ENCODE measurements around the gene MBOAT7.

The MBOAT7 gene

DNA sequence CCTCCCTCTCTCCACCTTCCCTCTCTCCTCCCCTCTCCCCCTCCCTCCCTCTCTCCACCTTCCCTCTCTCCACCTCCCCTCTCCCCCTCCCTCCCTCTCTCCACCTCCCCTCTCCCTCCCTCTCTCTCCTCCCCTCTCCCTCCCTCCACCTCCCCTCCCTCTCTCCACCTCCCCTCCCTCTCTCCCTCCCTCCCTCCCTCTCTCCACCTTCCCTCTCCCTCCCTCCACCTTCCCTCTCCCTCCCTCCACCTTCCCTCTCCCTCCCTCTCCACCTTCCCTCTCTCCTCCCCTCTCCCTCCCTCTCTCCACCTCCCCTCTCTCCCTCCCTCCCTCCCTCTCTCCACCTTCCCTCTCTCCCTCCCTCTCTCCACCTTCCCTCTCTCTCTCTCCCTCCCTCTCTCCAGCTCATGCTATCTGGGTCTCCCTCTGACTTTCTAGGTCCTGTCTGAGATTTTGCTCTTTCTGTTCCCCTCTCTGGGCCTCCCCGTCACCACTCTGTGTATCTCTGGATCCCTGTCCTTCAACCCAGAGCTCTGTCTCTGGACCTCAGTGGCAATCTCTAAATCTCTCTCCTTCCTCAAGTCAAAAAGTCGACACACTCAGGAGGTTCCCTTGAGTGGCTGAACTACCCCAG, 55.3 kb downstream of the MBOAT7 start:
- TF ChIP-seq, protein P1, sequence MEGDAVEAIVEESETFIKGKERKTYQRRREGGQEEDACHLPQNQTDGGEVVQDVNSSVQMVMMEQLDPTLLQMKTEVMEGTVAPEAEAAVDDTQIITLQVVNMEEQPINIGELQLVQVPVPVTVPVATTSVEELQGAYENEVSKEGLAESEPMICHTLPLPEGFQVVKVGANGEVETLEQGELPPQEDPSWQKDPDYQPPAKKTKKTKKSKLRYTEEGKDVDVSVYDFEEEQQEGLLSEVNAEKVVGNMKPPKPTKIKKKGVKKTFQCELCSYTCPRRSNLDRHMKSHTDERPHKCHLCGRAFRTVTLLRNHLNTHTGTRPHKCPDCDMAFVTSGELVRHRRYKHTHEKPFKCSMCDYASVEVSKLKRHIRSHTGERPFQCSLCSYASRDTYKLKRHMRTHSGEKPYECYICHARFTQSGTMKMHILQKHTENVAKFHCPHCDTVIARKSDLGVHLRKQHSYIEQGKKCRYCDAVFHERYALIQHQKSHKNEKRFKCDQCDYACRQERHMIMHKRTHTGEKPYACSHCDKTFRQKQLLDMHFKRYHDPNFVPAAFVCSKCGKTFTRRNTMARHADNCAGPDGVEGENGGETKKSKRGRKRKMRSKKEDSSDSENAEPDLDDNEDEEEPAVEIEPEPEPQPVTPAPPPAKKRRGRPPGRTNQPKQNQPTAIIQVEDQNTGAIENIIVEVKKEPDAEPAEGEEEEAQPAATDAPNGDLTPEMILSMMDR (IDR thresholded peaks at IDR 0.05; ENCODE audit: control extremely low read depth, extremely low read depth, low read depth, missing control alignments): no peak
- no peak for DNase-seq (ENCODE audit: extremely low spot score)
- ChIA-PET CTCF (no interaction called here), POLR2A (no interaction called here)

DNA sequence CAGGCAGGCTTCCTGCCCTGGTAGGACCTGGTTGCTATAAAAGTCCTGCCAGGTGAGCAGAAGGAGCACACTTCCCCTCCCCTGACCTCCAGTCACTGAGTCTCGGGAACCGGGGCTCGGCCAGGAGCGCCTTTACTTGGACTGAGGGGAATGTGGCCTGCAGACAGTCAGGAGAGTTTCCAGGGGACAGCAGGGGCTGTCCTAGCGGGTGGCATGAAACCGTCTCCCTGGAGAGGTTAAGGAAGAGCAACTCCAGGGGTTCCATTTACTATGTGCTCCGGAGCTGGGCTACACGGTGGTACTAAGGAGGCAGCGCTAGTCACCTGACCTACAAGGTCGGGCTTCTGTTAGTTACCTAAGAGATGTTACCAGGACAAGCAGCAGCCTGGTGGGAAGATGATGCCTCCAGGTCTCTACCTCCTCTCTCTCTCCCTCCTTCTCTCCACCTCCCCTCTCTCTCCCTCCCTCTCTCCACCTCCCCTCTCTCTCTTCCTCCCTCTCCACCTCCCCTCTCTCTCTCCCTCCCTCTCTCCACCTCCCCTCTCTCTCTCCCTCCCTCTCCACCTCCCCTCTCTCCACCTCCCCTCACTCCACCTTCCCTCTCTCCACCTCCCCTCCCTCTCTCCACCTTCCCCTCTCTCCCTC, 55.9 kb downstream of the MBOAT7 start:
- ChIA-PET POLR2A (no interaction called here), CTCF (no interaction called here)
- TF ChIP-seq, protein P1 (IDR thresholded peaks at IDR 0.05; ENCODE audit: control extremely low read depth, extremely low read depth, low read depth, missing control alignments): no peak
- no peak for DNase-seq (ENCODE audit: extremely low spot score)

DNA sequence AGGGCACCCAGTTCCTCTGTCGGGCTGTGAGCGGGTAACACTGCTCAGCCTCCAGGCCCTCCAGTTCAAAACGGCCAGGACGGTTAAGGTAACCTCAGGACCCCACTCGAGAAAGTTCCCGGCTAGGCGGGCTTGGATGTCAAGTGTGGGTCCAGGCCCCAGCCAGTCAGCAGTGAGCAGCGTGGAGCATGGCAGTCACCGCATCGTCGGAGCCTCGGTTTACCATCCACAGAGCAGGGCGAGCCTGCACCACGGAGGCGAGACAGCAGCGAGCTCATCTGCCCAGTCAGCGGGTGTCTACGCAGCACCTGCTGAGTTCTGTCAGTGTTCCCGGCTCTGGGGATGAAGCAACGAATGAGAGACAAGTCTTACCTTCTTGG, 59.8 kb downstream of the MBOAT7 start:
- CTCF ChIA-PET: no interaction called here
- POLR2A ChIA-PET: no interaction called here
- TF ChIP-seq, protein P1 (IDR thresholded peaks at IDR 0.05; ENCODE audit: control extremely low read depth, extremely low read depth, low read depth, missing control alignments): no peak
- DNase-seq (ENCODE audit: extremely low spot score): no peak

DNA sequence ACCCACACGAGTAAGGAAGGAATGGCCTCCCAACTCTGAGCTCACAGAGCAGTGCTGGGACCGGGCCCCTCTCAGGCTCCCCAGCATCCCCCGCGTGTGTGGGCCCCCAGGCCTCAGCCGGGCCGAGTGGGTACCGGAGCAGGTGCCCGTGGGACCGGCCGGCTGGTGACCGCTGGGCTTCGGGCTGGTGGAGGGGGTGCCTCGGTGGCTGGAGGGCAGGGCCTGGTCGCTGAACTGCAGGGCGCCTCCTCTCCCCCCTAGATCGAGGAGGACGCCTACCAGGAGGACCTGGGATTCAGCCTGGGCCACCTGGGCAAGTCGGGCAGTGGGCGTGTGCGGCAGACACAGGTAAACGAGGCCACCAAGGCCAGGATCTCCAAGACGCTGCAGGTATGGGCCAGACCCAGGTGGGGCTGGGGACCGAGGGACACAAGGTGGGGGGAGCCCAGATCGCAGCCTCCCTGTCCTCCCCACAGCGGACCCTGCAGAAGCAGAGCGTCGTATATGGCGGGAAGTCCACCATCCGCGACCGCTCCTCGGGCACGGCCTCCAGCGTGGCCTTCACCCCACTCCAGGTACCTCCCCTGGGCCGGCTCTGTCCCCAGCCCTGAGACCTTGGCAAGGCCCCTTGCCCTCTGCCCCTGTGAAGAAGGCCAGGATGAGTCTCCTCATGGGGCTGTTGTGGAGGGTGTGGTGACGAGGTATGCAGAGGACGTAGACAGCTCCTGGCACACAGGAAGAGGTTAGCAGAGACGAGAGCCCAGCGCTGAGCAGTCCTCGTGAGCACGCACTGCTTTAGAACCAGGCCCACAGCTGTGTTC, 60.4 kb downstream of the MBOAT7 start:
- ChIA-PET POLR2A (no interaction called here), CTCF (interaction anchor here (1.0 kb wide), 1 partner anchor 8 kb away, joined by 3 read pairs; the partner anchor contains the start of gene CNOT3)
- TF ChIP-seq, protein P1 (IDR thresholded peaks at IDR 0.05; ENCODE audit: control extremely low read depth, extremely low read depth, low read depth, missing control alignments): no peak
- no peak for DNase-seq (ENCODE audit: extremely low spot score)

DNA sequence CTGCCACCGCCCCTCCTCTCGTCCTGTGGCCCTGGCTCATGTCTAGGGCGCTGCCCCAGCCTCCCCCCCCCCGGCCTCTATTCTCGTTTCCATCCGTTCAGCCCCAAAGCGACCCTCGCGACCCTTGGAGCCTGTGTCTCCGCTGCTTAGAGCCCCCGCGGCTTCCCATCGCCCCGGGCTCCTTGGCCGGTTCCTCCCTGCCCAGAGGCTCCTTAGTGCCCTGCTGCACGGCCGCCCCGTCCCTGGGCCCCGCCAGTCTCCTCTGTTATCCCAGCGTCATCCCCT, 61.0 kb downstream of the MBOAT7 start:
- ChIA-PET CTCF (interaction anchor here (1.0 kb wide), 1 partner anchor 9 kb away, joined by 3 read pairs; the partner anchor contains the start of gene CNOT3), POLR2A (no interaction called here)
- TF ChIP-seq, protein P1 (IDR thresholded peaks at IDR 0.05; ENCODE audit: control extremely low read depth, extremely low read depth, low read depth, missing control alignments): no peak
- DNase-seq (ENCODE audit: extremely low spot score): no peak

DNA sequence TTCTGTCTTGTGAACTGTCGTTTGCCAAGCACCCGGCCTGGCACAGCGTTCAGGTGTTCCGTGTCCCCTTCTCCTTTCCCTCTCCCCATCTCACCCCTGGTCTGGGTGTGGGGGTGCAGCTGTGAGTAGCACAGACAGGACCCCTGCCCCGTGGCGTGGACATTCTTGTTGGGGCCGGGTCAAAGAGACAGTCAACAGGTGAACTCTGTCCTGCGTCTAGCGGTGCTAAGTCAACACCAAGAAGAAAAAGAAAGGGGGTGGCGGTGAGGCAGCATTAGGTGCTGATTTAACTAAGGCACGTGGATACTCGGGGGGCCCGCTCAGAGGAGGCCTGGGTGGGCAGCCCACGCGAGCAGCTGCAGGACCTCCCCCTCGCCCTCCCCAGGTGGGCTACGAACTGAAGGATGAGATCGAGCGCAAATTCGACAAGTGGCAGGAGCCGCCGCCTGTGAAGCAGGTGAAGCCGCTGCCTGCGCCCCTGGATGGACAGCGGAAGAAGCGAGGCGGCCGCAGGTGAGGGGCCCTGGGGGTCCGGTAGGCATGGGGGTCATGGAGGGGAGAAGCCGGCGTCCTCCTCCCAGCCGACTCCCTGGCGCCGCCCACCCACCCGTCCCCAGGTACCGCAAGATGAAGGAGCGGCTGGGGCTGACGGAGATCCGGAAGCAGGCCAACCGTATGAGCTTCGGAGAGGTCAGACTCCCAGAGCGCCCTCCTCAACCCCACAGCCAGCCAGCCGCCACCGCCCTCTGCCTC, 61.5 kb downstream of the MBOAT7 start:
- TF ChIP-seq, protein P1 (IDR thresholded peaks at IDR 0.05; ENCODE audit: control extremely low read depth, extremely low read depth, low read depth, missing control alignments): no peak
- DNase-seq (ENCODE audit: extremely low spot score): no peak
- CTCF ChIA-PET: interaction anchor here (1.0 kb wide), 1 partner anchor 9 kb away, joined by 3 read pairs; the partner anchor contains the start of gene CNOT3
- POLR2A ChIA-PET: no interaction called here

Measured in GM10248 (cell line).